AG04449 (cell line): ENCODE data around the gene BCAS1.

Experiments used
- CTCF ChIA-PET: fragments of 350-600 bp; formaldehyde crosslinking; extraction: SDS; loops from one replicate; lab custom pipeline; 2021; ENCODE audit warnings: antibody characterized with exemption; lab: Yijun Ruan, JAX
- POLR2A ChIA-PET: fragments of 400-600, 350-600 bp; formaldehyde crosslinking; extraction: SDS; loops from one replicate; lab custom pipeline; 2020; ENCODE audit warnings: antibody characterized with exemption, inconsistent platforms; lab: Yijun Ruan, JAX
- DNase-seq: peaks from one replicate; pipeline ENCODE4 v3.0.0-alpha.2; 2010; ENCODE audit warnings: low read depth, low spot score
- H3K4me3 ChIP-seq: 2 replicates; pipeline ENCODE4 v1.5.1; 2011; ENCODE audit warnings: low read depth, mild to moderate bottlenecking, control low read depth, low read length
- CTCF ChIP-seq: IDR thresholded peaks from one replicate; pipeline ENCODE4 v1.5.1; 2011; ENCODE audit warnings: mild to moderate bottlenecking, moderate library complexity, low read length, control low read depth, inconsistent platforms; ENCODE audit not compliant: insufficient read depth; ENCODE audit errors: missing control alignments

Gene BCAS1

GRCh38 chr20:54092021-54092420, 21.6 kb upstream of the BCAS1 start:
- TF ChIP-seq CTCF = no peak
- POLR2A ChIA-PET = no interaction called here

GRCh38 chr20:54091120-54091480, 20.7 kb upstream of the BCAS1 start:
- POLR2A ChIA-PET = no interaction called here
- no peak overlapping the region for H3K4me3 ChIP-seq
- TF ChIP-seq CTCF = no peak
- CTCF ChIA-PET = interaction anchor here (0.6 to 23.9 kb wide), 6 partner anchors 10 to 556 kb away, joined by 3 to 1179 read pairs (median 5); partner anchors contain the start of gene PFDN4
- no peak for DNase-seq

More at GRCh38 chr20:54092021-54092420, 21.6 kb upstream of the BCAS1 start:
- DNase-seq = no peak
- no peak overlapping the region for H3K4me3 ChIP-seq
- CTCF ChIA-PET = interaction anchor here (1.3 to 23.9 kb wide), 4 partner anchors 13 to 556 kb away, joined by 5 to 1179 read pairs (median 55); partner anchors contain the start of gene PFDN4

GRCh38 chr20:54090230-54091119, 20.1 kb upstream of the BCAS1 start:
- H3K4me3 ChIP-seq = no peak overlapping the region
- ChIA-PET POLR2A (no interaction called here), CTCF (interaction anchor here (0.6 to 23.9 kb wide), 6 partner anchors 11 to 557 kb away, joined by 3 to 1179 read pairs (median 5); partner anchors contain the start of gene PFDN4)
- TF ChIP-seq CTCF = no peak
- DNase-seq = no peak

- no peak for DNase-seq
- TF ChIP-seq CTCF = no peak
- H3K4me3 ChIP-seq = no peak overlapping the region
- POLR2A ChIA-PET = no interaction called here
- CTCF ChIA-PET = interaction anchor here (23.9 kb wide), 1 partner anchor 118 kb away, joined by 1179 read pairs; the partner anchor contains the start of gene PFDN4
Observed at GRCh38 chr20:54088430-54088829, 18.0 kb upstream of the BCAS1 start.

- ChIA-PET CTCF (interaction anchor here (0.8 kb wide), 1 partner anchor 122 kb away, joined by 3 read pairs; the partner anchor contains the start of gene PFDN4), POLR2A (no interaction called here)
- H3K4me3 ChIP-seq = no peak overlapping the region
- TF ChIP-seq CTCF = no peak
- no peak for DNase-seq
Observed at GRCh38 chr20:54086507-54087039, 16.2 kb upstream of the BCAS1 start.

GRCh38 chr20:54085910-54086309, 15.5 kb upstream of the BCAS1 start:
- no peak for DNase-seq
- no peak overlapping the region for H3K4me3 ChIP-seq
- no peak for TF ChIP-seq CTCF
- ChIA-PET POLR2A (no interaction called here), CTCF (no interaction called here)
